BE2C (cell line): ENCODE results near the gene MYEOV.
A peak's percentile ranks its signal among the peaks of the same experiment; 100 is the strongest.

Experiments used
- DNase-seq: peaks from one replicate; pipeline ENCODE4 v3.0.0-alpha.2; 2020
- H3K27me3 ChIP-seq: fragments of 250-450 bp; sonication (Bioruptor Pico); 2 replicates; pipeline ENCODE4 v1.5.1; 2020; ENCODE audit warnings: mild to moderate bottlenecking
- H3K36me3 ChIP-seq: fragments of 250-450 bp; sonication (Bioruptor Pico); 2 replicates; pipeline ENCODE4 v1.5.1; 2020; ENCODE audit warnings: mild to moderate bottlenecking
- H3K4me1 ChIP-seq: fragments of 250-450 bp; sonication (Bioruptor Pico); 2 replicates; pipeline ENCODE4 v1.5.1; 2020
- H3K4me3 ChIP-seq: 2 replicates; pipeline ENCODE4 v1.5.1; 2011; ENCODE audit warnings: low read depth, low read length
- H3K9me3 ChIP-seq: fragments of 250-450 bp; sonication (Bioruptor Pico); 2 replicates; pipeline ENCODE4 v1.5.1; 2020
- TF ChIP-seq, protein P1 (sequence below): IDR thresholded peaks from 2 replicates; pipeline ENCODE4 v1.5.1; 2012; ENCODE audit warnings: mild to moderate bottlenecking, low read depth, low read length

The MYEOV gene

DNA sequence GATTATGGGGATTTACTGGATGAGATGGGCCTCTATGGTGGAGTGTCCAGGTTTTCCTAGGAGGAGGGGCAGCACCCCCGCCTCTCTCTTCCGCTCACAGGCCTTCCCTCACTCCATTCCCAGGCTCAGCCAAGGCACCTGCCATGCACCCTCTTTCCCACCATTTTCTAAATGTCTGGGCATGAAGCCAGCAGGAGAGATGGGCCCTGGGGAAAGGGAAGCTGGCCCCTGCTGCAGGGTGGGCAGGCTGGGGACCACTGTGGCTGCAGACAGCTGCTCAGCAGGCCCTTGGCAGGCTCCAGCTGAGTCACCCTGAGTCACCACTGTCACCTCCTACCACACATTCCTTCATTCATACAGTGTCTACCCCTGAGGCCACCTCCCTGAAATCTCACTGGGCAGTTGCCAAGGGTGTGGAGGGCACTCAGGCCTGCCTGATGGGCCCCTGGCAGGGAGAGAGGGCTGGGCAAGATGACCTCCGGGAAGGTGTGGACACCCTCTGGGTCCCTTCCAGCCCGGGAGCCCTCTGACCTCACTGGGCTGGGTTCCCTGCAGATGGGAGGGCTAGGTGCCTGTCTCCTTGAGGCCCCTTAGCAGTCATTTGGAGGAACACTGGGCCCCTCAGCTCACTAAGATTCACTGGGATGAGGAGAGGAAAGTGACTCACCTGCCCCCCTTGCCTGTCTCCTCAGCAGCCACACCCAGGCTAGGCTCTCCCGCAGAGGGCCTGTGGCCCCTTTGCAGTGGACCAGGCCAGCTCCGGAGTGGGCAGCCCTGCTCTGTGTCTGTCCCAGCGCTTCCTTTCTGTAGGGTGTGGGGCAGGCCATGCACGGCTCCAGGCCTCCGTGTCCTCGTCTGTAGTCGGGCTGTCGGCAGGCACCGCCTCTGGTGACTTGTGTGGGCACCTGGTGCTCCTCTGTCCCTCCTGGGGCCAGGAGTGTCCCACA is 7.8 kb downstream of the MYEOV start:
- H3K27me3 ChIP-seq = no peaks in the 10 kb centered on the region
- DNase-seq = peak; percentile 82
- H3K4me3 ChIP-seq = no peak overlapping the region
- no peaks in the 10 kb centered on the region for H3K36me3 ChIP-seq
- no peaks in the 10 kb centered on the region for H3K9me3 ChIP-seq
- peaks cover 17% of the 10 kb centered on the region for H3K4me1 ChIP-seq
- TF ChIP-seq, protein P1, sequence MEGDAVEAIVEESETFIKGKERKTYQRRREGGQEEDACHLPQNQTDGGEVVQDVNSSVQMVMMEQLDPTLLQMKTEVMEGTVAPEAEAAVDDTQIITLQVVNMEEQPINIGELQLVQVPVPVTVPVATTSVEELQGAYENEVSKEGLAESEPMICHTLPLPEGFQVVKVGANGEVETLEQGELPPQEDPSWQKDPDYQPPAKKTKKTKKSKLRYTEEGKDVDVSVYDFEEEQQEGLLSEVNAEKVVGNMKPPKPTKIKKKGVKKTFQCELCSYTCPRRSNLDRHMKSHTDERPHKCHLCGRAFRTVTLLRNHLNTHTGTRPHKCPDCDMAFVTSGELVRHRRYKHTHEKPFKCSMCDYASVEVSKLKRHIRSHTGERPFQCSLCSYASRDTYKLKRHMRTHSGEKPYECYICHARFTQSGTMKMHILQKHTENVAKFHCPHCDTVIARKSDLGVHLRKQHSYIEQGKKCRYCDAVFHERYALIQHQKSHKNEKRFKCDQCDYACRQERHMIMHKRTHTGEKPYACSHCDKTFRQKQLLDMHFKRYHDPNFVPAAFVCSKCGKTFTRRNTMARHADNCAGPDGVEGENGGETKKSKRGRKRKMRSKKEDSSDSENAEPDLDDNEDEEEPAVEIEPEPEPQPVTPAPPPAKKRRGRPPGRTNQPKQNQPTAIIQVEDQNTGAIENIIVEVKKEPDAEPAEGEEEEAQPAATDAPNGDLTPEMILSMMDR = no peak

DNA sequence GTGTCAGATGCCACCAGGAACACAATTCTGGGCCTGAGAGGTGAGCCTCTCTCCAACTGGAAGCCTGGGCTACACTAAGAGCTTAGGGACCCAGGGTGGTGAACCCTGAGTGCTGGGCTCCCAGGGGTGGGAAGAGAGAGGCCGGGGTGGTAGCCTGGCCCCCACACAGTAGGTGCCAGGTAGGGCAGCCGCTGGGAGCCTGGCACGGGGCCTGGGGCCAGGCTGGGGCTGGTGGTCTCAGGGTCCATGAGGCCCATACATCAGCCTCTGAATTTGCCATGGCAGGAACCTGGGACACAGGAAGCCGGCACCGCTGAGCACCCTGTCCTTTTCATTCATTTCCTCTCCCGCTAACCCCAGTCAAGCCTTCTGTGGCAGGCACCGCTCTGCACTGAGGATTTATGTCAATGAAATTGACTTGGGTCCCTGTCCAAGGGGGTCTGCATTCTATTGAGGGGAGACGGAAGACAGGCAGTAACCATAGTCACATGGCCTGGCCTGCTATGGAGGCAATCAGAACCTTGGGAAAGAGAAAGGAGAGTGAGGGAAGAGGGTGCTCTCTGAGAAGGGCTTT is 8.6 kb downstream of the MYEOV start:
- no peak for DNase-seq
- Histone ChIP-seq H3K9me3 (no peaks in the 10 kb centered on the region), H3K27me3 (no peaks in the 10 kb centered on the region), H3K4me1 (peaks cover 14% of the 10 kb centered on the region), H3K4me3 (no peak overlapping the region), H3K36me3 (no peaks in the 10 kb centered on the region)
- TF ChIP-seq, protein P1 = no peak

DNA sequence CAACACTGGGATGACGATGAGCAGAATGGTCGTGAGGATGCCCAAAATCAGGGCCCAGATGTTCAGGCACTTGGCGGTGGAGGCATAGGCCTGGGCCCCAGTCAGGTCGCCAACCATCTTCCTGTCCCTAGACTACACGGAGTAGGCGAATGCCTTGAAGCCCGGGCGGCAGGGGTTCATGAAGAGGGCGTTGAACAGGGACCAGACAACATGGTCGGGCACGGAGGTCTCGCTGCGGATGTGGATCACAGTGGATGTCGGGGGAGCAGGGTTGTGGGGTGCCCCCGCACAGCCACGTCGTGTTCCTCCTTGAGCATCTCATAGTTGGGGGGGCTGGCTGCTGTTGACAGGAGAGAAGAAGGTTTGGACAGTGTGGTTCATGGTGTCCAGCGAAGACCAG is 9.5 kb downstream of the MYEOV start:
- Histone ChIP-seq H3K4me1 (peaks cover 9% of the 10 kb centered on the region), H3K36me3 (no peaks in the 10 kb centered on the region), H3K4me3 (no peak overlapping the region), H3K27me3 (no peaks in the 10 kb centered on the region), H3K9me3 (no peaks in the 10 kb centered on the region)
- TF ChIP-seq, protein P1 = no peak
- no peak for DNase-seq

DNA sequence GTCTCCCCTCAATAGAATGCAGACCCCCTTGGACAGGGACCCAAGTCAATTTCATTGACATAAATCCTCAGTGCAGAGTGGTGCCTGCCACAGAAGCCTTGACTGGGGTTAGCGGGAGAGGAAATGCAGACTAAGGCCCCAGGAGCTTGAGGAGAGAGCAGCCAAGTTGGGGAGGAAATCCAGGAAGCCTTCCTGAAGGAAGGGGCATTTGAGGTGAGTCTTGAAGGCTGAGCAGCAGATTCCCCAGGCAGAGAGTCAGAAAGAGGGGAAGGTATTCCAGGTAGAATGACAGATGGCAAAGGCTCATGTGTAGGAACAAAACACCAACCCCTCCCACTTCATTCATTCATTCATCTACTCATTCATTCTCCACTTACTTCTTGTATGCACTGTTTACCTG is 10.3 kb downstream of the MYEOV start:
- no peaks in the 10 kb centered on the region for H3K9me3 ChIP-seq
- no peak overlapping the region for H3K4me3 ChIP-seq
- no peaks in the 10 kb centered on the region for H3K36me3 ChIP-seq
- no peaks in the 10 kb centered on the region for H3K27me3 ChIP-seq
- H3K4me1 ChIP-seq = peaks cover 9% of the 10 kb centered on the region
- no peak for DNase-seq
- TF ChIP-seq, protein P1 = no peak

DNA sequence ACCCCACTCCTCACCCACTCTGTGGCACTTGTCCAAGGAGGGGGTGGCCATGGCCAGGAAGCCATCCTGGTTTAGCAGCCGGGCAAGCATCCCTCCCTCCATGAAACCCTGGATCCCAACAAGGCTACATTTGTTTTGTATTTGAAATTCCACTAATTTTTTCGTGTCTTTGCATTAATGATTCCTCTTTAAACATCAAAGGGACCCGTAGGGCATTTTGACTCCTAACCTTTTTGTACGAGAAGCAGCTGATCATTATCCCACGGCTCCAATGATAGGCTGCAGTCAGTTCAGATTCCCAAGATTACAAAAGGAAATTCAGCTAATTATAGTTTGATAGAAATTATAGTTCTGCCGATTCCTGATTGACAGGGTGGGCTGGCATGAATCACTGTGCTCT is 10.7 kb downstream of the MYEOV start:
- Histone ChIP-seq H3K9me3 (no peaks in the 10 kb centered on the region), H3K36me3 (no peaks in the 10 kb centered on the region), H3K27me3 (no peaks in the 10 kb centered on the region), H3K4me1 (peaks cover 9% of the 10 kb centered on the region), H3K4me3 (no peak overlapping the region)
- TF ChIP-seq, protein P1 = no peak
- no peak for DNase-seq

DNA sequence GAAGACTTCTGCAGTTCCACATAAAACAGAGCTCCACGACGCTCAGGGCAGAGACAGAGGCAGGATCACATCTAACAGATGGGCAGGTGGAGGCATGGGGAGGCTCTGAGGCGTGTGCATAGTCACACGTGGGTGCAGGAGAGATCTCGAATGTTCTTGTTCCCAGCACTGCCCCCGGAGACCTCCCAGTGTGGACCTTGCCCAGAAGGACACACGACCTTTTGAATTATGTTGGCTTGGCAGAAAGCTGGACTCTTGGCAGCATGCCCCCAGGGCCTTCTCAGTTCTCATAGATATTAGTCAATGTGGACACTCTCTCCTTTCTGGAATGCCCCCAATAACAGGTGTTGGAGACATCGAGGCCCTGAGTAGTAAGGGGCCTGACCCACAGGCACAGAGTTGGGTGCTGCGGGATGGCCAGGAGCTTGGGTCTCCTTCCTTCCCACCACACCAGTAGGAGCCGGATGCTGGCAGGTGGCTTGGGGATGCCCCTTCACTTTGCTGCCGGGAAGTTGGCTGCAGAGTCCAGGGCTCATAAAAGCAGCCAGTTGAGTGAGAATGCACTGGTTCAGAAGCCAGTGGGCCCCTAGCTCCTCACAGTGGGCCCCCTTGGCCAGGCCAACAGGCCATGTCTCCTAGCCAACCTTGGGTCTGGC is 12.1 kb downstream of the MYEOV start:
- peaks cover 3% of the 10 kb centered on the region; the same call in 1 of the 2 replicates for H3K4me1 ChIP-seq
- H3K27me3 ChIP-seq = no peaks in the 10 kb centered on the region
- TF ChIP-seq, protein P1 = no peak
- DNase-seq = no peak
- H3K9me3 ChIP-seq = no peaks in the 10 kb centered on the region
- no peak overlapping the region for H3K4me3 ChIP-seq
- H3K36me3 ChIP-seq = no peaks in the 10 kb centered on the region
